Neuron (in vitro differentiated cells): ENCODE measurements around the gene DHX15.

Experiments
- H2AFZ ChIP-seq: one replicate; pipeline ENCODE4 v1.6.1; 2013; ENCODE audit warnings: low read depth, mild to moderate bottlenecking, inconsistent platforms, low read length, moderate library complexity
- H3K27me3 ChIP-seq: one replicate; pipeline ENCODE4 v1.6.1; 2013; ENCODE audit warnings: low read length; ENCODE audit not compliant: insufficient read depth
- H3K36me3 ChIP-seq: one replicate; pipeline ENCODE4 v1.6.1; 2013; ENCODE audit warnings: low read length; ENCODE audit not compliant: insufficient read depth
- H3K4me1 ChIP-seq: one replicate; pipeline ENCODE4 v1.6.1; 2013; ENCODE audit warnings: low read length; ENCODE audit not compliant: insufficient read depth
- H3K4me3 ChIP-seq: 2 replicates; pipeline ENCODE4 v1.5.1; 2013; ENCODE audit warnings: mild to moderate bottlenecking, low read length, moderate library complexity
- H3K9me3 ChIP-seq: one replicate; pipeline ENCODE4 v1.6.1; 2013; ENCODE audit warnings: low read length

The DHX15 gene

GRCh38 chr4:24573582-24573981 lies 10.8 kb downstream of the DHX15 start:
- Histone ChIP-seq H2AFZ (no peak overlapping the region), H3K4me3 (no peak overlapping the region), H3K27me3 (no peaks in the 10 kb centered on the region), H3K9me3 (peaks cover 1% of the 10 kb centered on the region), H3K4me1 (no peaks in the 10 kb centered on the region), H3K36me3 (peaks cover 78% of the 10 kb centered on the region)

DNA sequence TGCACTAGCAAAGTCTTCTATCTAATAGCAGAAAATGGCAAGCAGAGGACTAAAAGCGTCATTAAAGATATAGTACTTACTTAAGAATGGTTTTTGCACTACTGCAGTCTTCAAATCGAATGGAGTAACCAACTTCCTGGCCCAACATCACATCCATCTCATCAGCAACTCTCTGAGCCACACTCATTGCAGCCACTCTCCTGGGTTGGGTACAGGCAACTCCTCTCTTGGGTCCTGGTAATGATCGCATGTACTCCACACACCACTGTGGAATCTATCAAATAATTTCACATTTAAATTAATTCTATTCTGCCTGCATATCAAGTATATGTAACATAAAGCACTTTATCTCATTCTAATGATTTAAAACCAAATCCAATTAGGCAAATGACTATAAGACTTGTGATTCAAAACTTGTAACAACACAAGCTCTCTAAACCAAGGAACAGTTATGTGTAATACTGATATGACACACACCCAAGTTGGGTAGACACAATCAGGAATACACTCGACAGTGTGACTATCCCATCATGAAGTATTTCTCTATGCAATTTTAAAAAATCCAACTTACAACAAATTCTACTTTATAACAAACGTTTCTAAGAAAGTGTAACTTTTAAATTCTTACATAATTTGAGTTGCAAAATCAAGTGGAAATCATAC lies 13.6 kb downstream of the DHX15 start:
- Histone ChIP-seq H3K27me3 (no peaks in the 10 kb centered on the region), H2AFZ (no peak overlapping the region), H3K4me3 (no peak overlapping the region), H3K4me1 (no peaks in the 10 kb centered on the region), H3K36me3 (peaks cover 84% of the 10 kb centered on the region), H3K9me3 (peaks cover 1% of the 10 kb centered on the region)

- H3K9me3 ChIP-seq, result peaks cover 1% of the 10 kb centered on the region
- H3K27me3 ChIP-seq, result no peaks in the 10 kb centered on the region
- no peak overlapping the region for H2AFZ ChIP-seq
- peaks cover 83% of the 10 kb centered on the region for H3K36me3 ChIP-seq
- no peaks in the 10 kb centered on the region for H3K4me1 ChIP-seq
- H3K4me3 ChIP-seq, result no peak overlapping the region
Measured at GRCh38 chr4:24570172-24570571, 14.2 kb downstream of the DHX15 start.

DNA sequence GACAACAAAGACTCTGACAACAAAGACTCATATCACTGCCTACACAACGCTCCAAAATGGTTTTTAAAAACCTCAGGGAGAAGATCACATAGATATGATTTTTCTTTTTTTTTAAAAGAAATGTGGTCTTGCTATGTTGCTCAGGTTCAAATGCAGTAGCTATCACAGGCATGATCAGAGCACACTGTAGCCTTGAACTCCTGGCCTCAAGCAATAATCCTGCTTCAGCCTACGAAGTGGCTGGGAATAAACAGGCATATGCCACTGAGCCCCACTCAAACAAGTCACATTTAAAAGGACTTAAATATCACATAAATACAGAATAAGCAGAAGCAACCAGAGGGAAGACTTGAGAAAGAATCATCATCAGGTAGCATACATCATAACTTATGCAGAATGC lies 14.7 kb downstream of the DHX15 start:
- Histone ChIP-seq H3K4me3 (no peak overlapping the region), H3K4me1 (no peaks in the 10 kb centered on the region), H2AFZ (no peak overlapping the region), H3K36me3 (peaks cover 83% of the 10 kb centered on the region), H3K27me3 (no peaks in the 10 kb centered on the region), H3K9me3 (peaks cover 1% of the 10 kb centered on the region)

- peaks cover 84% of the 10 kb centered on the region for H3K36me3 ChIP-seq
- H3K4me1 ChIP-seq, result no peaks in the 10 kb centered on the region
- H3K4me3 ChIP-seq, result no peak overlapping the region
- no peak overlapping the region for H2AFZ ChIP-seq
- no peaks in the 10 kb centered on the region for H3K27me3 ChIP-seq
- H3K9me3 ChIP-seq, result peaks cover 1% of the 10 kb centered on the region
Measured at GRCh38 chr4:24568425-24568824, 15.9 kb downstream of the DHX15 start.

GRCh38 chr4:24565054-24565453 lies 19.3 kb downstream of the DHX15 start:
- H2AFZ ChIP-seq, result no peak overlapping the region

GRCh38 chr4:24564488-24564887 lies 19.9 kb downstream of the DHX15 start:
- H3K9me3 ChIP-seq, result peaks cover 3% of the 10 kb centered on the region
- H3K27me3 ChIP-seq, result no peaks in the 10 kb centered on the region
- no peak overlapping the region for H3K4me3 ChIP-seq
- no peaks in the 10 kb centered on the region for H3K4me1 ChIP-seq
- H3K36me3 ChIP-seq, result peaks cover 70% of the 10 kb centered on the region
- H2AFZ ChIP-seq, result no peak overlapping the region

More at GRCh38 chr4:24565054-24565453, 19.3 kb downstream of the DHX15 start:
- H3K36me3 ChIP-seq, result peaks cover 76% of the 10 kb centered on the region
- H3K4me3 ChIP-seq, result no peak overlapping the region
- H3K27me3 ChIP-seq, result no peaks in the 10 kb centered on the region
- no peaks in the 10 kb centered on the region for H3K4me1 ChIP-seq
- peaks cover 3% of the 10 kb centered on the region for H3K9me3 ChIP-seq

DNA sequence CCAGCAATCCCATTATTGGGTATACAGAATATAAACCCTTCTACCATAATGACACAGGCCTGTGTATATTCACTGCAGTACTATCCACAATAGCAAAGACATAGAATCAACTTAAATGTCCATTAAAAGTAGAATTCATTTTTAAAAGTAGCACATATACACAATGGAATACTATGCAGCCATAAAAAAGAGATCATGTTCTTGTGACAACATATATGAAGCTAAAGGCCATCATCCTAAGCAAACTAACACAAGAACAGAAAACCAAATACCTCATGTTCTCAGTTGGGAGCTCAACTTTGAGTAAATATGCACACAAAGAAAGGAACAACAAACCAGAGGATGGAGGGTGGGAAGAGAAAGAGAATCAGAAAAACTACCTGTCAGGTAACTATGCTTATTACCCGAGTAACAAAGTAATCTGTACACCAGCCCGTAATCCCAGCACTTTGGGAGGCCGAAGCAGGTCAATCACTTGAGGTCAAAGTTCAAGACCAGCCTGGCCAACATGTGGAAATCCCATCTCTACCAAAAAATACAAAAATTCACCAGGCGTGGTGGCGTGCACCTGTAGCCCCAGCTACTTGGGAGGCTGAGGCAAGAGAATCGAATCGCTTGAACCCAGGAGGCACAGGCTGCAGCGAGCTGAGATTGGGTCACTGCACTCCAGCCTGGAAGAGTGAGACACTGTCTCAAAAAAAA lies 22.8 kb downstream of the DHX15 start:
- Histone ChIP-seq H3K4me3 (no peak overlapping the region), H2AFZ (no peak overlapping the region), H3K36me3 (peaks cover 57% of the 10 kb centered on the region), H3K4me1 (no peaks in the 10 kb centered on the region), H3K9me3 (peaks cover 3% of the 10 kb centered on the region), H3K27me3 (no peaks in the 10 kb centered on the region)

GRCh38 chr4:24560868-24561368 lies 23.4 kb downstream of the DHX15 start:
- H3K36me3 ChIP-seq, result peaks cover 59% of the 10 kb centered on the region
- H3K4me1 ChIP-seq, result no peaks in the 10 kb centered on the region
- no peak overlapping the region for H3K4me3 ChIP-seq
- H3K9me3 ChIP-seq, result peaks cover 3% of the 10 kb centered on the region
- no peaks in the 10 kb centered on the region for H3K27me3 ChIP-seq
- H2AFZ ChIP-seq, result no peak overlapping the region

GRCh38 chr4:24559889-24560288 lies 24.5 kb downstream of the DHX15 start:
- no peaks in the 10 kb centered on the region for H3K27me3 ChIP-seq
- no peak overlapping the region for H3K4me3 ChIP-seq
- H3K4me1 ChIP-seq, result no peaks in the 10 kb centered on the region
- peaks cover 56% of the 10 kb centered on the region for H3K36me3 ChIP-seq
- peaks cover 3% of the 10 kb centered on the region for H3K9me3 ChIP-seq
- H2AFZ ChIP-seq, result no peak overlapping the region

- H3K36me3 ChIP-seq, result peaks cover 56% of the 10 kb centered on the region
- H3K4me3 ChIP-seq, result no peak overlapping the region
- H3K9me3 ChIP-seq, result peaks cover 3% of the 10 kb centered on the region
- no peak overlapping the region for H2AFZ ChIP-seq
- H3K4me1 ChIP-seq, result no peaks in the 10 kb centered on the region
- H3K27me3 ChIP-seq, result no peaks in the 10 kb centered on the region
Measured at GRCh38 chr4:24559032-24559821, 25.1 kb downstream of the DHX15 start.

- Histone ChIP-seq H3K27me3 (no peaks in the 10 kb centered on the region), H2AFZ (no peak overlapping the region), H3K36me3 (peaks cover 53% of the 10 kb centered on the region), H3K4me1 (no peaks in the 10 kb centered on the region), H3K4me3 (no peak overlapping the region), H3K9me3 (peaks cover 3% of the 10 kb centered on the region)
Measured at GRCh38 chr4:24557026-24558025, 27.0 kb downstream of the DHX15 start.
